ENCODE data around the gene P2RX3.

Gene P2RX3

DNA sequence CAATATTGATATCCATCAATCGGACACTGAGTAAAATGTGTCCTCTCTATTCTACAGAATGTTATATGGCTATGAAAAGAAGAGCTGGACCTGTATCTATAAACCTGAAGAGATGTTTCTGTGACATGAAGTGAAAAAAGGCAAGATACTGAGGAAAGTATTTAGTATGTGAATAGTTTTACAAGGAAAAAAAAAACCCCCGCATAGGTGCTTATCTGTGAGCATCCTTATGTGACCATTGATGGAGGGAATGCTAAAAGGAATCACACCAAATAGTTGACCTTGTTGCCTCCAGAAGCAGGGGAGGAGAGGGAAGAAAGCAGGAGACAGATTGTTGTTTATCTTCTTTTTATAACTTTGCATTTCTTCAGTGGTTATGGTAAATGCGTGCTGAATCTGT lies 53.0 kb downstream of the P2RX3 start:
- TF ChIP-seq, protein P1, sequence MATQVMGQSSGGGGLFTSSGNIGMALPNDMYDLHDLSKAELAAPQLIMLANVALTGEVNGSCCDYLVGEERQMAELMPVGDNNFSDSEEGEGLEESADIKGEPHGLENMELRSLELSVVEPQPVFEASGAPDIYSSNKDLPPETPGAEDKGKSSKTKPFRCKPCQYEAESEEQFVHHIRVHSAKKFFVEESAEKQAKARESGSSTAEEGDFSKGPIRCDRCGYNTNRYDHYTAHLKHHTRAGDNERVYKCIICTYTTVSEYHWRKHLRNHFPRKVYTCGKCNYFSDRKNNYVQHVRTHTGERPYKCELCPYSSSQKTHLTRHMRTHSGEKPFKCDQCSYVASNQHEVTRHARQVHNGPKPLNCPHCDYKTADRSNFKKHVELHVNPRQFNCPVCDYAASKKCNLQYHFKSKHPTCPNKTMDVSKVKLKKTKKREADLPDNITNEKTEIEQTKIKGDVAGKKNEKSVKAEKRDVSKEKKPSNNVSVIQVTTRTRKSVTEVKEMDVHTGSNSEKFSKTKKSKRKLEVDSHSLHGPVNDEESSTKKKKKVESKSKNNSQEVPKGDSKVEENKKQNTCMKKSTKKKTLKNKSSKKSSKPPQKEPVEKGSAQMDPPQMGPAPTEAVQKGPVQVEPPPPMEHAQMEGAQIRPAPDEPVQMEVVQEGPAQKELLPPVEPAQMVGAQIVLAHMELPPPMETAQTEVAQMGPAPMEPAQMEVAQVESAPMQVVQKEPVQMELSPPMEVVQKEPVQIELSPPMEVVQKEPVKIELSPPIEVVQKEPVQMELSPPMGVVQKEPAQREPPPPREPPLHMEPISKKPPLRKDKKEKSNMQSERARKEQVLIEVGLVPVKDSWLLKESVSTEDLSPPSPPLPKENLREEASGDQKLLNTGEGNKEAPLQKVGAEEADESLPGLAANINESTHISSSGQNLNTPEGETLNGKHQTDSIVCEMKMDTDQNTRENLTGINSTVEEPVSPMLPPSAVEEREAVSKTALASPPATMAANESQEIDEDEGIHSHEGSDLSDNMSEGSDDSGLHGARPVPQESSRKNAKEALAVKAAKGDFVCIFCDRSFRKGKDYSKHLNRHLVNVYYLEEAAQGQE (IDR thresholded peaks at IDR 0.05; ENCODE audit: insufficient read depth in 1 of 2, low read depth in 2 of 2, low read length in 2 of 2): no peak
- no peak for TF ChIP-seq POLR2AphosphoS5 (IDR thresholded peaks at IDR 0.05; ENCODE audit: low read depth, low read length)
- TF ChIP-seq TAF1 (IDR thresholded peaks at IDR 0.05; ENCODE audit: borderline replicate concordance, insufficient read depth, low read length): no peak
- TF ChIP-seq SIN3A (IDR thresholded peaks at IDR 0.05; ENCODE audit: borderline replicate concordance, insufficient read depth, low read length): no peak
- no peak for TF ChIP-seq FOXP2 (optimal IDR thresholded peaks at IDR 0.05; ENCODE audit: borderline replicate concordance, extremely low read depth, extremely low read length, insufficient read depth)

DNA sequence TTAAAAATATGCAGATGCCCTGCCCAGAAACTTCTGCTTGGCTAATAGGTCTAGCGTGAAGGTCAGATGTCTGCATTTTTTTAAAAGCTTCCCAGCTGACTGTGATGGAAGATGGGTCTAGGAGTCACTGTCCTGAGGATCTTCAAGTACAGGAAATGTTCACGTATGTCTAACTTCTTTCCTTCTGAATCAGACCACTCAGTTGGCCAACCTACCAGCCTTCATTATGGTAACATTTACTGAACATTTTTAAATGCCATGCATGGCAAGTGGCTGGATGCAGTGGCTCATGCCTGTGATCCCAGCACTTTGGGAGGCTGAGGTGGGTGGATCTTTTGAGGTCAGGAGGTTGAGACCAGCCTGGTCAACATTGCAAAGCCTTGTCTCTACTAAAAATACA lies 53.4 kb downstream of the P2RX3 start:
- TF ChIP-seq TAF1 (IDR thresholded peaks at IDR 0.05; ENCODE audit: borderline replicate concordance, insufficient read depth, low read length) (no peak), SIN3A (IDR thresholded peaks at IDR 0.05; ENCODE audit: borderline replicate concordance, insufficient read depth, low read length) (no peak), POLR2AphosphoS5 (IDR thresholded peaks at IDR 0.05; ENCODE audit: low read depth, low read length) (no peak), FOXP2 (optimal IDR thresholded peaks at IDR 0.05; ENCODE audit: borderline replicate concordance, extremely low read depth, extremely low read length, insufficient read depth) (no peak)
- TF ChIP-seq, protein P1 (IDR thresholded peaks at IDR 0.05; ENCODE audit: insufficient read depth in 1 of 2, low read depth in 2 of 2, low read length in 2 of 2): no peak

DNA sequence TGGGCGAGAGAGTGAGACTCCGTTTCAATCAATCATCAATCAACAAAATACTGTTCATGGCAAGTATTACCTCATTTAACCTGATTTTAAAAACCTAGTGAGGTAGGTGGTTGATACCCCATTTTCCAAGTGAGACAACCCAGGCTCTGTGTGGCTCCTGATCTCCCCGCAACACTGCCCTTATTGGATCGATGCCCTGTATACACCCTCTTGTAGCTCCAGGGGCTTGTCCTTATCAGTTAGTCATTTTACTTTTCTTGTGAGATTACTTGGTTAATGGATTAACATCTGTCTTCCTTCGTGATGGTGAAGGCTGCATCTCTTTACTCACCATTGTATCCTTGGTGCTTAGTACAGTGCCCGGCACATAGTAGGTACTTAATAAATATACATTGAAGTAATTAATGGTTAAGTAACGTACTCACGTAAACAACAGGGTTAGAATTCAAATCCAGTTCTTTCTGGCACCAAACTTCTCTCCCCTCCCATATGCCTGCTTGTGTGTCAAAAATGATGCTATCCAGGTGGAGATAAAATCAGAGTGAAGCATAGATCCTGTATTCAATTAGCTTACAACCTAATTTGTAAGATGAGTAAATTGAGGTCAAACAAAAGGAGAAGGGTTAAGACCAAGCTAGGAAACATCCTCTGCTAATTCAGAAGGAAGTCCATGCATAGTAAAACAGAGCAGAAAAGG lies 54.1 kb downstream of the P2RX3 start:
- no peak for TF ChIP-seq SIN3A (IDR thresholded peaks at IDR 0.05; ENCODE audit: borderline replicate concordance, insufficient read depth, low read length)
- TF ChIP-seq POLR2AphosphoS5 (IDR thresholded peaks at IDR 0.05; ENCODE audit: low read depth, low read length): no peak
- TF ChIP-seq TAF1 (IDR thresholded peaks at IDR 0.05; ENCODE audit: borderline replicate concordance, insufficient read depth, low read length): no peak
- no peak for TF ChIP-seq FOXP2 (optimal IDR thresholded peaks at IDR 0.05; ENCODE audit: borderline replicate concordance, extremely low read depth, extremely low read length, insufficient read depth)
- TF ChIP-seq, protein P1 (IDR thresholded peaks at IDR 0.05; ENCODE audit: insufficient read depth in 1 of 2, low read depth in 2 of 2, low read length in 2 of 2): no peak

DNA sequence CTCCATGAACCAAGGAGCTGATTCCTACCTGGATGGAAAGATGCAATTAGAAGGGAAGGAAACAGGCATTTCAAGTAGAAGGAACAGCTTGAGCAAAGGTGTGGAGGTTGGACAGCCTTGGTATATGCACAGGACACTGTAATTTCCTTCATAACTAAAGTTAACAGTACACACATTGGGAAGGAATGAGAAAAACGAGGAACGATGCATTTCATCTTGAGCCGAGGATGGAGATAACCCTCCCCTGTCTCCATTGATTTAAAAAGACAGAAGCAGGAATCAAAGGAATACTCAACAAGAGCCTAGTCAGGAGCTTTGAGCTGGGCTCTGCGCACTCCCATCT lies 54.6 kb downstream of the P2RX3 start:
- TF ChIP-seq SIN3A (IDR thresholded peaks at IDR 0.05; ENCODE audit: borderline replicate concordance, insufficient read depth, low read length) (no peak), FOXP2 (optimal IDR thresholded peaks at IDR 0.05; ENCODE audit: borderline replicate concordance, extremely low read depth, extremely low read length, insufficient read depth) (no peak), POLR2AphosphoS5 (IDR thresholded peaks at IDR 0.05; ENCODE audit: low read depth, low read length) (no peak), TAF1 (IDR thresholded peaks at IDR 0.05; ENCODE audit: borderline replicate concordance, insufficient read depth, low read length) (no peak)
- TF ChIP-seq, protein P1 (IDR thresholded peaks at IDR 0.05; ENCODE audit: insufficient read depth in 1 of 2, low read depth in 2 of 2, low read length in 2 of 2): no peak

Data from PFSK-1 (cell line).